Parathyroid adenoma (tissue), 2 donors: ENCODE measurements around the gene TFEB.
A peak's percentile ranks its signal among the peaks of the same experiment; 100 is the strongest.

Experiments used
- H2AFZ ChIP-seq: fragments of 300-600 bp; sonication (generic); one replicate; pipeline ENCODE4 v1.7.0; 2017; ENCODE audit warnings: antibody characterized with exemption, mild to moderate bottlenecking
- H3K27ac ChIP-seq: fragments of 300-600 bp; sonication (generic); one replicate; pipeline ENCODE4 v1.7.0; 2017
- H3K27me3 ChIP-seq: fragments of 300-600 bp; sonication (generic); one replicate; pipeline ENCODE4 v1.7.0; 2017; ENCODE audit warnings: low read length; ENCODE audit not compliant: control insufficient read depth, insufficient read depth
- H3K36me3 ChIP-seq: fragments of 300-600 bp; sonication (generic); one replicate; pipeline ENCODE4 v1.7.0; 2017; ENCODE audit warnings: low read length; ENCODE audit not compliant: control insufficient read depth, insufficient read depth
- H3K4me1 ChIP-seq: fragments of 300-600 bp; sonication (generic); one replicate; pipeline ENCODE4 v1.7.0; 2017; ENCODE audit warnings: control low read depth
- H3K4me2 ChIP-seq: fragments of 300-600 bp; sonication (generic); one replicate; pipeline ENCODE4 v1.7.0; 2017; ENCODE audit warnings: low read length
- H3K4me3 ChIP-seq: fragments of 300-600 bp; sonication (generic); one replicate; pipeline ENCODE4 v1.7.0; 2017; ENCODE audit warnings: low read depth, low read length
- H3K79me2 ChIP-seq: fragments of 300-600 bp; sonication (generic); one replicate; pipeline ENCODE4 v1.7.0; 2017; ENCODE audit warnings: control low read depth
- H3K9ac ChIP-seq: fragments of 300-600 bp; sonication (generic); one replicate; pipeline ENCODE4 v1.7.0; 2017; ENCODE audit warnings: mild to moderate bottlenecking
- H3K9me3 ChIP-seq: fragments of 300-600 bp; sonication (generic); one replicate; pipeline ENCODE4 v1.7.0; 2017; ENCODE audit warnings: low read length; ENCODE audit not compliant: control insufficient read depth
- TF ChIP-seq, protein P1 (sequence below): fragments of 300-600 bp; sonication (generic); IDR thresholded peaks from one replicate; pipeline ENCODE4 v1.7.0; 2017; ENCODE audit warnings: antibody characterized with exemption, mild to moderate bottlenecking
- donor health status: primary hyperparathyroidism.

Gene TFEB

DNA sequence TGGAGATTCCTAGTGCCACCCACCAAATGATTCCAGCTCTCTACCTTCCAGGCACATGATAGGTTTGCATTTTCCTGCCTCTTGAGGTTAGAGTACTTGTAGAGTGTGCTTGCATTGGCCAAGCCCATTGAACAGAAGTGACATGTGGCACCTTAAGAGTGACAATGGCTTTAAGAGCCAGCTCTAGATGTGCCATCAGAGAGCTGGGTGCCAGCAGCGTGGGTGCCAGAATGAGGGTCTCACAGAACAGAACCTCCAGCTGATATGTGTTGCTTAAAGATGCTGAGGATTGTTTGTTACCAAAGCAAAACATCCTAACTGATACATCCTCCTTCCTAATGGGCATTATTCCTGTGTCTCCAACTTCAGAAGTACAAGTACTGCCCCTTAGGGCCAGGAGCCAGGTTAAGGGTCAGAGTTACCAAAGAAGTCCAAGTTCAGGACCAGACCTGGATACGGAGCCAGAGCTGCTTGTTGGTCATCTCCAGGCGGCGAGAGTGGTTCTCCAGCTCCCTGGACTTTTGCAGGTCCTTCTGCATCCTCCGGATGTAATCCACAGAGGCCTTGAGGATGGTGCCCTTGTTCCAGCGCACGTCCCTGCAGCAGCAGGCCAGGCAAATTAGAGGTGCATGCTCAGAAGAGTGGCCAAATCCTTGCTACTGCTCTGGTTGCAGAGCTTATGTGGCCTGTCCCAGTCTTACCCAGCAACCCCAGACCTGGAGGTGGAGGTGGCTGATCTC, 49.6 kb downstream of the TFEB start:
- no peaks in the 10 kb centered on the region for H3K79me2 ChIP-seq
- H3K36me3 ChIP-seq, result no peaks in the 10 kb centered on the region
- H3K9me3 ChIP-seq, result no peaks in the 10 kb centered on the region
- no peak overlapping the region for H3K4me2 ChIP-seq
- H3K27ac ChIP-seq, result no peak overlapping the region
- peaks cover 14% of the 10 kb centered on the region for H3K4me1 ChIP-seq
- TF ChIP-seq, protein P1, sequence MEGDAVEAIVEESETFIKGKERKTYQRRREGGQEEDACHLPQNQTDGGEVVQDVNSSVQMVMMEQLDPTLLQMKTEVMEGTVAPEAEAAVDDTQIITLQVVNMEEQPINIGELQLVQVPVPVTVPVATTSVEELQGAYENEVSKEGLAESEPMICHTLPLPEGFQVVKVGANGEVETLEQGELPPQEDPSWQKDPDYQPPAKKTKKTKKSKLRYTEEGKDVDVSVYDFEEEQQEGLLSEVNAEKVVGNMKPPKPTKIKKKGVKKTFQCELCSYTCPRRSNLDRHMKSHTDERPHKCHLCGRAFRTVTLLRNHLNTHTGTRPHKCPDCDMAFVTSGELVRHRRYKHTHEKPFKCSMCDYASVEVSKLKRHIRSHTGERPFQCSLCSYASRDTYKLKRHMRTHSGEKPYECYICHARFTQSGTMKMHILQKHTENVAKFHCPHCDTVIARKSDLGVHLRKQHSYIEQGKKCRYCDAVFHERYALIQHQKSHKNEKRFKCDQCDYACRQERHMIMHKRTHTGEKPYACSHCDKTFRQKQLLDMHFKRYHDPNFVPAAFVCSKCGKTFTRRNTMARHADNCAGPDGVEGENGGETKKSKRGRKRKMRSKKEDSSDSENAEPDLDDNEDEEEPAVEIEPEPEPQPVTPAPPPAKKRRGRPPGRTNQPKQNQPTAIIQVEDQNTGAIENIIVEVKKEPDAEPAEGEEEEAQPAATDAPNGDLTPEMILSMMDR, result no peak
- H3K9ac ChIP-seq, result no peak overlapping the region
- no peak overlapping the region for H3K4me3 ChIP-seq
- no peaks in the 10 kb centered on the region for H3K27me3 ChIP-seq
- no peak overlapping the region for H2AFZ ChIP-seq

DNA sequence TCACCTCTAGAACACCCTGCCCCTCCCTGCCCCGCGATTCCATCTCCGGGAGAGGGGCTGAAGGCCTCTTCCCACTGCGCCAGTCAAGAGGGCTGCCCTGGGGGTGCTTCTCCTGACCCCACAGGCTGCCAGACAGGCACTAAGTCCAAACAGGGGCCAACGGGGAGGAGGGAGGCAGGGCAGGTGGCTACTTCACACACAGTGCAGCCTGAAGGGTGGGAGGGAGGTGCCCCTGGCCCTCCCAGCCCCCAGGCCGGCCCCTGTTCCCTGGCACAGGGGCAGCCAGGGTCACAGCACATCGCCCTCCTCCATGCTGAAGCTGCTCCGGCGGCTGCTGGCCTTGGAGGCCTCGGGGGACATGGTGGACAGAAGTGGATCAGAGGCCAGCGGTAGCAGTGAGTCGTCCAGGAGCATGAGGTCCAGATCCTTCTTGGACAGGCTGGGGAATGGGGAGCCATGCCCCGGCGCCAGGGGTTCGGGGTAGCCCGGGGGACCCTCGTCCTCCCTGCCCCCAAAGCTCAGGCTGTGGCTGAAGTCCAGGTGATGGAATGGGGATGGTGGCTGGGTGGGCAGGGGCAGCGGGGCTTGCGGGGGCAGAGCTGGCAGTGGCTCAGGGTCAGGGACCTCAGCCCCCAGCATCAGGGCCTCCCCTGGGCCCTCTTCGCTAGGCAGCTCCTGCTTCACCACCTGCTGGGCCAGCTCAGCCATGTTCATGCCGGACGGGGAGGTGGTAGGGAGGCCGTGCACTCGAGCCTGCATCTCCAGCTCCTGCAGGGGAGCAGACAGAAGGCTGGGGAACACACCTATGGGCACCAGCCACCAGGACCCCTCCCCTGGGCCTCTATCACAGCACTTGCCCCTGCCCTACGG, 50.9 kb downstream of the TFEB start:
- H3K9me3 ChIP-seq, result no peaks in the 10 kb centered on the region
- H3K4me1 ChIP-seq, result peaks cover 14% of the 10 kb centered on the region
- no peak overlapping the region for H2AFZ ChIP-seq
- H3K4me2 ChIP-seq, result no peak overlapping the region
- H3K36me3 ChIP-seq, result no peaks in the 10 kb centered on the region
- H3K79me2 ChIP-seq, result no peaks in the 10 kb centered on the region
- no peaks in the 10 kb centered on the region for H3K27me3 ChIP-seq
- TF ChIP-seq, protein P1, result no peak
- no peak overlapping the region for H3K4me3 ChIP-seq
- no peak overlapping the region for H3K27ac ChIP-seq
- no peak overlapping the region for H3K9ac ChIP-seq

DNA sequence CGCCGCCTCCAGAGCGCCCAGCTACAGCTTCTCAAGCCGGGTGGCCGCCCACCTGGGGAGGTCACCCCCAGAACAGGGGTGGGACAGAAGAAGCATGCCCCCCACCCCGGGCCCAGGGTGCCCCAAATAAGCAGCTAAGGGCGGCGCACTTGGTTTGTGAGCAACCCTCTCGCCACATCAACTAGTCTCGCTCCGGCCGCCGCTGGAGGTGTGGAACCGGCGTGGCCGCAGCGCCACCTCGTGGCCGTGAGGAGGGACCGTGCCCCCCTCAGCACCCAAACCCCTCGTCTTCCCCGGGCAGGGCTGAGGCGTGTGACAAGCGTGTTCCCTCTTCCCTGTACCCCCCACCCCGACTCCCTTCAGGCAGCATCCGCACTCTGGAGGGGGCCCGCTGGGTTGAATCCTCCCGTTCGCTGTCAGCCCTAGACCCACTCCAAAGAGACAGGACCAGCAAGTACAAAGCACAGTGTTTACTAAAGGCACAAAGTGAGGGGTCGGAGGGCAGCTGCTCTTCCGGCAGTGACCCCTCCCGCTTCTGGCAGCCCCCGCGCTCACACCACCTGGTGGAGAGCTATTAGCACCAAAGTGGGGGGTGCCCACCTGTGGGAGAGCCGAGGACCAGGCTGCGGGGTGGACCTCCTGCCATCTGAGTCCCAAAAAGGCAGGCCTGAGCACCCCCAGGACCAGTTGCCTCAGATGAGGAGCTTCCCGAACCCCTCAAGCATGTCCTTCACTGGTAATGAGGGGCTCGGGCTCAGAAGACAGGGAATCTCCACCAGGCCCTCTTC, 51.7 kb downstream of the TFEB start:
- H3K4me1 ChIP-seq, result peaks cover 14% of the 10 kb centered on the region
- no peaks in the 10 kb centered on the region for H3K9me3 ChIP-seq
- no peaks in the 10 kb centered on the region for H3K79me2 ChIP-seq
- H3K27ac ChIP-seq, result no peak overlapping the region
- no peaks in the 10 kb centered on the region for H3K36me3 ChIP-seq
- no peak overlapping the region for H3K4me3 ChIP-seq
- no peak overlapping the region for H3K9ac ChIP-seq
- H3K4me2 ChIP-seq, result no peak overlapping the region
- no peaks in the 10 kb centered on the region for H3K27me3 ChIP-seq
- TF ChIP-seq, protein P1, result peak; percentile 63
- H2AFZ ChIP-seq, result peak overlapping the region; percentile 76

DNA sequence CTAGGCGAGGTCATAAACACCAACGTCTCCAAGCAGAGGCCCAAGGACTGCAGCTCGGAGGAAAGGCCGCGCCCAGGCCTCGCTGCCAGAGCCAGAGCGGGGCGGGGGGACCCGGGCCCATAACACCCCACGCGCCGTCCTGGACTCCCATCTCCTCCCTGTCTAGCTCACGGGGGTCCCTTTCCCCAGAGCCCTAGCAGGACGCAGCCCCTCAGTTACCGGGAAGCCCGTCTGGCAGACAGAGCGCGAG, 52.2 kb downstream of the TFEB start:
- Histone ChIP-seq H3K4me2 (no peak overlapping the region), H3K79me2 (no peaks in the 10 kb centered on the region), H2AFZ (peak overlapping the region; percentile 76), H3K4me1 (peaks cover 14% of the 10 kb centered on the region), H3K9me3 (no peaks in the 10 kb centered on the region), H3K4me3 (no peak overlapping the region), H3K9ac (no peak overlapping the region), H3K27ac (peak overlapping the region; percentile 2), H3K27me3 (no peaks in the 10 kb centered on the region), H3K36me3 (no peaks in the 10 kb centered on the region)
- TF ChIP-seq, protein P1, result no peak
